ENCODE data around the gene PRKAB1.

The PRKAB1 gene

GRCh38 chr12:119678459-119678858 is 10.5 kb downstream of the PRKAB1 start:
- no peak for DNase-seq (ENCODE audit: extremely low read depth, low read depth)
- no peak overlapping the region for H3K4me3 ChIP-seq (replicated peaks; ENCODE audit: low read depth, low read length)
- TF ChIP-seq CTCF (IDR thresholded peaks at IDR 0.05; ENCODE audit: low read depth, low read length, missing control alignments): no peak

- DNase-seq (ENCODE audit: extremely low read depth, low read depth): no peak
Observed at GRCh38 chr12:119679081-119679480, 11.1 kb downstream of the PRKAB1 start.

DNA sequence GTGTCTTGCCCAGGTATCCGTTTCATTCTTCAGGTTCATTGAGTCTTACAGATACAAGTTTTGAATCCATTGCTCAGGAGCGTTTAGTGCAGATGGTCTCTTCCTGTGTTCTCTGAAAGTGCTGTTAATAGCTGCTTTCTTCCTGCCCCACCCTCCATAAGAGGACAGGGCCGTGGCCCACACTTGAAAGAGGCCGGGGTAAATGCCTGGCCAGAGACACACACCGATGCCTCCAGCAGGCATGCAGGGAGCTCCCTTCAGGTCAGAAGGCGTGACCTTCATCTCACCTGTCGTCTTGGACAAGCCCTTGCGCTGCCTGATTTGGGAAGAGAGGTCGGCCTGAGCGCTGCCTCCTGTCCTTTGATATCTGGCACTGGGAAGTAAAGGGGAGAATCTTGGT is 11.6 kb downstream of the PRKAB1 start:
- no peak overlapping the region for H3K4me3 ChIP-seq (replicated peaks; ENCODE audit: low read depth, low read length)
- no peak for DNase-seq (ENCODE audit: extremely low read depth, low read depth)
- no peak for TF ChIP-seq CTCF (IDR thresholded peaks at IDR 0.05; ENCODE audit: low read depth, low read length, missing control alignments)

More at GRCh38 chr12:119679081-119679480, 11.1 kb downstream of the PRKAB1 start:
- no peak for TF ChIP-seq CTCF (IDR thresholded peaks at IDR 0.05; ENCODE audit: low read depth, low read length, missing control alignments)
- no peak overlapping the region for H3K4me3 ChIP-seq (replicated peaks; ENCODE audit: low read depth, low read length)

DNA sequence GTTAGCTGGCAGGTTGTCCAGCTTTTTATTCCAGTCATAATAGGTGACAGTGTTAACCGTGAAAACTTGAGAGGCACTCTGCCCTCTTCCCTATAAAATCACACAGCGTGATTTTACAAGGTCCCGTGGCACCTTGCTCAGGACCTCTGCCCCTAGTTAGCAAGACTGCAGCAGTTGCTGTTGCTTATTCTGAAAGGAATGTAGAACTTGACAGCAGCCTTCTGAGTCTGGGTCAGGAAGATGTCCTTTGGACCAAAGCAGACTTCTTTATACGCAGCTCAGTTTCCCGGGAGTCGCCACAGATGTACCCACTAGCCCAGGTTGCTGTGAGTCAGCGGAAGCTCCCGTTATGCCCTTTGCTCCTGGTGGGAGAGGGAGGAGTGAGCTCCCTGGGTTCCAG is 13.2 kb downstream of the PRKAB1 start:
- no peak overlapping the region for H3K4me3 ChIP-seq (replicated peaks; ENCODE audit: low read depth, low read length)
- no peak for TF ChIP-seq CTCF (IDR thresholded peaks at IDR 0.05; ENCODE audit: low read depth, low read length, missing control alignments)
- no peak for DNase-seq (ENCODE audit: extremely low read depth, low read depth)

GRCh38 chr12:119681728-119682638 is 14.1 kb downstream of the PRKAB1 start:
- TF ChIP-seq CTCF (IDR thresholded peaks at IDR 0.05; ENCODE audit: low read depth, low read length, missing control alignments): no peak
- H3K4me3 ChIP-seq (replicated peaks; ENCODE audit: low read depth, low read length): no peak overlapping the region
- no peak for DNase-seq (ENCODE audit: extremely low read depth, low read depth)

DNA sequence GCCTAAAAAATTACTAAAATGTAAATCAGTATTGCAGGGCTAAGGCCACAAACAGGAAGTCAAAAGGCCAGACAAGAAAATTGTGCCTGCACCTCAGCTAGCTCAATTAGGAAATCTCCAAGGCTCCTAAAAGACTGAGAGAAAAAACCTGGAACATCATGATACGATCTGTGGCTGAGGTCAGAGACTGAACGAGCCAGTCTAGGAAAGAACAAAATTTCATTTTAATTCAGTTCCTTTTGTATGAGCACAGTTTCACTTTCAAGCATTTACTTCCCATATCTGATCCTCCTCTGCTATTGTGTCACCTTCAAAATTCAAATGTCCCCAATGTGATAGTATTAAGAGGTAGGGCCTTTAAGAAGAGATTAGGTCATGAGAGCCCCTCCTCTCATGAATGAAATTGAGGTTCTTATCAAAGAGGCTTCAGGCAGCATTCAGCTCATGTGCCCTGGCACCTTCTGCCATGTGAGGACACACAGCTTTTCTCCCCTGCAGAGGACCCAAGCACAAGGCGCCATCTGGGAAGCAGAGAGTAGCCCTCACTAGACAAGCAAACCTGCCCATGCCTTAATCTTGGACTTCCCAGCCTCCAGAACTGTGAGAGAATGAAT is 14.8 kb downstream of the PRKAB1 start:
- DNase-seq (ENCODE audit: extremely low read depth, low read depth): no peak
- H3K4me3 ChIP-seq (replicated peaks; ENCODE audit: low read depth, low read length): no peak overlapping the region

More for the DNA sequence above, 14.8 kb downstream of the PRKAB1 start:
- TF ChIP-seq CTCF (IDR thresholded peaks at IDR 0.05; ENCODE audit: low read depth, low read length, missing control alignments): no peak
